NK-92 treated with Interleukin-12 subunit alpha and Interleukin-12 subunit beta, amount 100 ng/mL, for 24 hours (cell line): ENCODE results near the gene DNAJB1.

ENCODE experiments used
- DNase-seq: peaks from one replicate; lab custom pipeline; 2025; lab: John Stamatoyannopoulos, UW

DNAJB1 gene

DNA sequence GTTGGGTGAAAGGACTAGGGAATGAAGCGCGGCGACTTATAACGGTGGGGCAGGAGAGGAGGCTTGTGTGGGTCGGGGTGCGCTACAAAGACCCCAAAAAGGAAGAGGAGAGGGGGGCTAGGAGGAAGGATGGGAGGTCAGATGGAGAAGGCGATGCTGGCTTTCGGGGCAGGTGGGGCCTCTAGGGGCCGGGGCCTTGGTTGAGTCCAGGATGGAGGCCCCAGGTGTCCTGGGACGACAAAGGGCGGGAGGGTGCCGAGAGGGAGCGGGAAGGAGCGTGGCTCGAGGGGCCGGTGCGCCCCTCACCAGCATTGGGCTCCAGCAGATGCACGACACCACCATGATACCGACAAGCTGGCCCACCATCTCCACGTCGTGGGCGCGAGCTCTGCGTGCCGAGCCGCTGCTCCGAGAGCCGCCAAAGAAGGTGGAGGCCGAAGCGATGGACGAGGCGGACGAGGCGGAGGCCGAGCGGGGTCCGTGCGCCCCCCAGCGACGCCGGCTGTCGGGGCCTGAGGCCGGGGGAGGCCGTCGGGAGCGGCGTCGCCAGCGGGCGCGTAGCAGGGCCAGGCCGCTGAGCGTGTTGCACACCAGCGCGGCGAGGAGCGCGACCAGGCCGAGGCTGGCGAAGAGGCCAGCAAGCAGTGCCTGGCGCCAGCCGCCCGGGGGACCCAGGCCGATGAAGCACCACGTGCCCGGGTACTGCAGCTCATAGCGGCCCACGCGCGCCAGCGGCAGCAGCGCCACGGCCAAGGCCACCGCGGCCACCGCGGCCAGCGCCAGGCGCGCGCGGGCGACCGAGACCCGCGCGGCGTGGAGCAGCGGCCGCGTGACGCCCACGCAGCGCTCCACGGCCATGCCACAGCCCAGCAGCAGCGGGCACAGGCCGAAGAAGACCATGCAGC lies 44.9 kb downstream of the DNAJB1 start:
- no peak for DNase-seq

DNA sequence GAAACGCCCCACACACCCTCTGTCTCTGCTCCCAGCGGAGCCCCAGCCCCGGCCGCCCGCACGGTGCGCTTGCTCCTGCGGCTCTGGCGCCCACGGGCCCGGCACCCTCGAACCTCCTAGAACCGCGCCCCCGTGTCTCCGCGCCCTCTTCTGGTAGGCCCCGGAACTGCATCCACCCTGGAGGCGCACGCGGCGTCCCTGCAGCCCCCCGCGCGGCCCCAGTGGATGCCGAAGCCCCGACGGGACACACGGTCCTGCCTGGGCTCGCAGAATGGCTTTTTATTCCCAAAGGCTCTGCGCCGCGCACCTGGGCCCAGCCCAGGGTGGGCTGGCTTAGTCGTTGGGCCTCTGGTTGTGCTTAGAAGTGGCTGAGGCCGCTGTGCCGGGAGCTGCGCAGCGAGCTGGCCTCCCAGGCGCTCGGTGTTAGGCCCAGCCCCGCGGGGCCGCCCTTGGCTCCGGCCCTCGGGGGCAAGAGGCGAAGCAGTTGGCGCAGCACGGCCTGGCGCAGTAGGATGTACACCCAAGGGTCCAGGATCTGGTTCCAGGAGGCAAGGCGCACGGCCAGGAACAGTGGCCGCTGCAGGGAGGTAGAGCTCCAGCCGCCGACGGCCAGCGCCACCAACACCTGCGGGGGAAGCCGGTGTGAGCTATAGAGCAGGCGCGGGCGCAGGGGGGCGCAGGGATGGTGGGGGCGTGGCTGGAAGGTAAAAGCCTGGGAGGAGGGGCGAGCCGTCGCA lies 45.8 kb downstream of the DNAJB1 start:
- DNase-seq = no peak

DNA sequence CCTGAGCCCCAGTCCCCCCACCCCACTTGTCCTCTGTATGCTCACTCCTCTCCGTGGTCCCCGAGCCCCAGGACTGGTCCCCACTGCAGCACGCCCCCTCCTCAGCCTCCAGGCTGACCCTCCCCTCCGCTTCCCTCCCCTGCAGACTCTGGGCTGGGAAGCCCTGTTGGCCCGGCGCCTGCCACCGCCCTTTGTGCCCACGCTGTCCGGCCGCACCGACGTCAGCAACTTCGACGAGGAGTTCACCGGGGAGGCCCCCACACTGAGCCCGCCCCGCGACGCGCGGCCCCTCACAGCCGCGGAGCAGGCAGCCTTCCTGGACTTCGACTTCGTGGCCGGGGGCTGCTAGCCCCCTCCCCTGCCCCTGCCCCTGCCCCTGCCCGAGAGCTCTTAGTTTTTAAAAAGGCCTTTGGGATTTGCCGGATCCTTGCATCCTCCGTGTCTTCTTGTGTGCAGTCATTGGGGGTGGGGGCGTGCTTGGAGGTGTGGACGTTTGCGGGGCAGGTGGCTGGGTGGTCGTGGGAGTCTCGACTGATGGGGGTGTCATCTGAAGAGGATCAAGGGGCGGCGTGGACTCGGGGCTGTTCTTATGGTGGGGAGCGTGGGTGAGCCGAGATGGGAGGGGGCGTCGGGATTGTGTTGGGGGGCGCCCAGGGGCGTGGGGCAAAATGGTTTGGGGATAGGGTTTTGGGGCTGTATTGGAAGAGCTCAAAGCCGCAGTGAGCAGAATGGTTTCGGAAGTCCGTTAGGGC lies 46.6 kb downstream of the DNAJB1 start:
- DNase-seq = no peak

GRCh38 chr19:14470031-14470876 lies 47.9 kb downstream of the DNAJB1 start:
- no peak for DNase-seq

DNA sequence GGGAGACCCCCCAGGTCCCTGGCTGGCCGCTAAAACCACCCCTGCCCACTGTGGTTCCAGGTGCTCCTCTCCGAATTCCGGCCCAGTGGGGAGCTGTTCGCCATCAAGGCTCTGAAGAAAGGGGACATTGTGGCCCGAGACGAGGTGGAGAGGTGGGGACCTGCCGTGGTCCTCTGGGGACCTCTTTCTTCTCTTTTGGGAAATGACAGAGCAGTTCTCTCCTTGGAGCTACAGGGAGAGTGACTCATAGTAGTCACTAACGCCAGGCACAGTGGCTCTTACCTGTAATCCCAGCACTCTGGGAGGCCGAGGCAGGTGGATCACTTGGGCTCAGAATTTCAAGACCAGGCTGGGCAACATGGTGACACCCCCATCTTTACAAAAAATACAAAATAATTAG lies 50.4 kb downstream of the DNAJB1 start:
- DNase-seq = no peak

DNA sequence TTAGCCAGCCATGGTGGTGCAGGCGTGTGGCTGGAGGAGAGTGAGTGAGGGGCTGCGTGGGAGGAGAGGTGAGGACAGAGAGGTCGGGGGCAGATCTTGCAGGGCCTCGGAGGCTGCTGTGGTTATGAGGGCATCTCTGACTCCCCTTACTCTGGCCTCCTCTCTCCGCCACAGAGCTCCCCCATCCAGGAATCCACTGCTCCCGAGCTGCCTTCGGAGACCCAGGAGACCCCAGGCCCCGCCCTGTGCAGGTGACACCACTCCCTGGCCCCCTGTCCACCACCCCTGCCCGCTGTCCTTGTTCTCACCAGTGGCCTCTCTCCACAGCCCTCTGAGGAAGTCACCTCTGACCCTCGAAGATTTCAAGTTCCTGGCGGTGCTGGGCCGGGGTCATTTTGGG lies 50.8 kb downstream of the DNAJB1 start:
- no peak for DNase-seq
